ENCODE data around the gene TTC12.

DNA sequence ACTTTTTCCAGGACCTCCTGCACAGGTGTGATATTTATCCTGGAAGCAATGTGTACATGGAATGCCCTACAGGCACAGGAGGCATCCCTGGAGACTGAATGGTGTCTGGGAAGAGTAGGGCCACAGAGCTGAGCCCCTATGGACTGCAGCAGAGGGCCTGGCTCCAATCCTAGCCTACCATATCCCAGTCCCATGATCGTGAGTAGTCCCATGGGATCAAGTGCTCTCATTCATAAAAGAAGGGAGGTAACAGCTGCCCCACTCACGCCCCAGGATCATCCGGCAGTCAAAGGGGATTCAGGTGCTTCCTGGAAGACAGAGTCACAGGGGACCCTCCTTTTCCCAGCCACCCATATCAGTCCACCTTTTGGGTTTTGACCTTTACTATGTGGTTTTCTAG, 97.2 kb downstream of the TTC12 start:
- TF ChIP-seq, protein P1, sequence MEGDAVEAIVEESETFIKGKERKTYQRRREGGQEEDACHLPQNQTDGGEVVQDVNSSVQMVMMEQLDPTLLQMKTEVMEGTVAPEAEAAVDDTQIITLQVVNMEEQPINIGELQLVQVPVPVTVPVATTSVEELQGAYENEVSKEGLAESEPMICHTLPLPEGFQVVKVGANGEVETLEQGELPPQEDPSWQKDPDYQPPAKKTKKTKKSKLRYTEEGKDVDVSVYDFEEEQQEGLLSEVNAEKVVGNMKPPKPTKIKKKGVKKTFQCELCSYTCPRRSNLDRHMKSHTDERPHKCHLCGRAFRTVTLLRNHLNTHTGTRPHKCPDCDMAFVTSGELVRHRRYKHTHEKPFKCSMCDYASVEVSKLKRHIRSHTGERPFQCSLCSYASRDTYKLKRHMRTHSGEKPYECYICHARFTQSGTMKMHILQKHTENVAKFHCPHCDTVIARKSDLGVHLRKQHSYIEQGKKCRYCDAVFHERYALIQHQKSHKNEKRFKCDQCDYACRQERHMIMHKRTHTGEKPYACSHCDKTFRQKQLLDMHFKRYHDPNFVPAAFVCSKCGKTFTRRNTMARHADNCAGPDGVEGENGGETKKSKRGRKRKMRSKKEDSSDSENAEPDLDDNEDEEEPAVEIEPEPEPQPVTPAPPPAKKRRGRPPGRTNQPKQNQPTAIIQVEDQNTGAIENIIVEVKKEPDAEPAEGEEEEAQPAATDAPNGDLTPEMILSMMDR (IDR thresholded peaks at IDR 0.05): no peak
- TF ChIP-seq POLR2A (IDR thresholded peaks at IDR 0.05) (no peak), POLR2AphosphoS5 (IDR thresholded peaks at IDR 0.05; ENCODE audit: insufficient read depth in 1 of 2, low read depth in 1 of 2) (no peak)

All from vagina (tissue), 2 donors.